Keratinocyte (primary cell): Measurements from ENCODE around the gene LIMD2. TPM values are rescaled to one million over a fixed set of nuclear protein-coding genes. Genes with fewer than 3 reads are reported as not detected.

ENCODE experiments used
- DNase-seq: peaks from one replicate; pipeline ENCODE4 v3.0.0-alpha.2; 2011; ENCODE audit warnings: low read depth, missing footprints, low spot score
- FAIRE-seq: peaks from 2 replicates; lab custom pipeline; 2011; peaks lifted over from hg19 to GRCh38; lab: Jason Lieb, UNC
- H2AFZ ChIP-seq: 2 replicates; pipeline ENCODE4 v1.6.0; 2012; ENCODE audit warnings: low read length, control low read depth, inconsistent platforms; ENCODE audit not compliant: control insufficient read depth
- H3K27ac ChIP-seq: 2 replicates; pipeline ENCODE4 v1.5.1; 2011; ENCODE audit warnings: low read length; ENCODE audit not compliant: control insufficient read depth, insufficient read depth
- H3K27me3 ChIP-seq: 3 replicates; pipeline ENCODE4 v1.6.0; 2011; ENCODE audit warnings: low read length; ENCODE audit not compliant: control insufficient read depth, insufficient read depth; ENCODE audit errors: extremely low read depth
- H3K36me3 ChIP-seq, 2 experiments: 2 replicates in 1 of 2; 3 replicates in 1 of 2; pipeline ENCODE4 v1.5.1; 2011; ENCODE audit warnings: low read length in 2 of 2, mild to moderate bottlenecking in 1 of 2; ENCODE audit not compliant: control insufficient read depth in 2 of 2, insufficient read depth in 2 of 2; ENCODE audit errors: extremely low read depth in 1 of 2
- H3K4me1 ChIP-seq: 3 replicates; pipeline ENCODE4 v1.5.1; 2011; ENCODE audit warnings: low read length; ENCODE audit not compliant: control insufficient read depth, insufficient read depth; ENCODE audit errors: extremely low read depth
- H3K4me2 ChIP-seq: 3 replicates; pipeline ENCODE4 v1.6.0; 2011; ENCODE audit warnings: low read depth, low read length; ENCODE audit not compliant: control insufficient read depth, insufficient read depth; ENCODE audit errors: extremely low read depth
- H3K4me3 ChIP-seq, 3 experiments: fragments of 200-600 bp in 1 of 3; sonication (generic) in 1 of 3; 2 replicates in 2 of 3; 3 replicates in 1 of 3; pipeline ENCODE4 v1.5.1; 2011 to 2016; ENCODE audit warnings: low read length in 3 of 3, mild to moderate bottlenecking in 3 of 3, control low read depth in 2 of 3, inconsistent platforms in 1 of 3, low read depth in 1 of 3, mixed read lengths in 1 of 3, mixed run types in 1 of 3, moderate library complexity in 1 of 3; ENCODE audit not compliant: control insufficient read depth in 2 of 3, insufficient read depth in 2 of 3; ENCODE audit errors: extremely low read depth in 1 of 3
- H3K79me2 ChIP-seq: 2 replicates; pipeline ENCODE4 v1.6.0; 2012; ENCODE audit warnings: low read length; ENCODE audit not compliant: control insufficient read depth, insufficient read depth
- H3K9ac ChIP-seq: 3 replicates; pipeline ENCODE4 v1.6.0; 2011; ENCODE audit warnings: low read length; ENCODE audit not compliant: control insufficient read depth, insufficient read depth; ENCODE audit errors: extremely low read depth
- H3K9me1 ChIP-seq: 3 replicates; pipeline ENCODE4 v1.6.0; 2011; ENCODE audit warnings: low read length; ENCODE audit not compliant: control insufficient read depth, insufficient read depth; ENCODE audit errors: extremely low read depth
- H3K9me3 ChIP-seq: 2 replicates; pipeline ENCODE4 v1.5.1; 2012; ENCODE audit warnings: low read depth, low read length; ENCODE audit not compliant: control insufficient read depth
- H4K20me1 ChIP-seq: 3 replicates; pipeline ENCODE4 v1.6.0; 2011; ENCODE audit warnings: low read length; ENCODE audit not compliant: control insufficient read depth, insufficient read depth; ENCODE audit errors: extremely low read depth
- EZH2 ChIP-seq: IDR thresholded peaks from one replicate; pipeline ENCODE4 v1.6.1; 2012; ENCODE audit warnings: inconsistent platforms, mild to moderate bottlenecking, low read length, moderate library complexity
- dilution Hi-C: fragments of 300-500 bp; cut with MboI; formaldehyde crosslinking; loops from one replicate; pipeline ENCODE4 v1.7.0; 2020; ENCODE audit warnings: low sequenced_read_pairs; ENCODE audit not compliant: extremely low pct_ligation_motif_present
- polyA plus RNA-seq, 5 experiments: library from polyadenylated mRNA; depleted of rRNA in 3 of 5; stranded (reverse) in 3 of 5; stranded (forward) in 1 of 5; unstranded in 1 of 5; fragments of >200 nt; gene quantifications; 1 replicate in 1 of 5; 2 replicates in 3 of 5; 3 replicates in 1 of 5; pipeline versions ENCODE4 v1.2.1 to v1.2.3, GENCODE V29; 2011 to 2012; ENCODE audit warnings: missing spikeins in 2 of 5, low read depth in 1 of 5, low replicate concordance in 1 of 5
- TF ChIP-seq, protein P1 (sequence below), 3 experiments: IDR thresholded peaks in 1 of 3; conservative IDR thresholded peaks in 1 of 3; optimal IDR thresholded peaks in 1 of 3; 2 replicates in 2 of 3; 3 replicates in 1 of 3; pipeline versions ENCODE3 to v1.5.1; 2011; ENCODE audit warnings: low read length in 3 of 3, mild to moderate bottlenecking in 3 of 3, moderate library complexity in 2 of 3, control low read depth in 1 of 3, inconsistent platforms in 1 of 3; ENCODE audit not compliant: insufficient read depth in 2 of 3; ENCODE audit errors: extremely low read depth in 1 of 3

Gene LIMD2
- polyA plus RNA-seq, 1 donor (not counting 4 experiments of a cell fraction or from before 2014, with no cell fraction given), result 1.6 TPM

- Histone ChIP-seq H2AFZ (no peak overlapping the region), H4K20me1 (no peaks in the 10 kb centered on the region), H3K27ac (no peak overlapping the region), H3K4me1 (no peaks in the 10 kb centered on the region), H3K9me1 (no peaks in the 10 kb centered on the region), H3K9ac (no peak overlapping the region), H3K9me3 (no peaks in the 10 kb centered on the region), H3K4me3 (no peak overlapping the region), H3K79me2 (no peaks in the 10 kb centered on the region), H3K27me3 (no peaks in the 10 kb centered on the region), H3K36me3 (peaks cover 10 to 29% of the 10 kb centered on the region in 2 experiments), H3K4me2 (no peak overlapping the region)
- DNase-seq (no peak), FAIRE-seq (no peak)
- no peak for TF ChIP-seq EZH2
- TF ChIP-seq, protein P1, sequence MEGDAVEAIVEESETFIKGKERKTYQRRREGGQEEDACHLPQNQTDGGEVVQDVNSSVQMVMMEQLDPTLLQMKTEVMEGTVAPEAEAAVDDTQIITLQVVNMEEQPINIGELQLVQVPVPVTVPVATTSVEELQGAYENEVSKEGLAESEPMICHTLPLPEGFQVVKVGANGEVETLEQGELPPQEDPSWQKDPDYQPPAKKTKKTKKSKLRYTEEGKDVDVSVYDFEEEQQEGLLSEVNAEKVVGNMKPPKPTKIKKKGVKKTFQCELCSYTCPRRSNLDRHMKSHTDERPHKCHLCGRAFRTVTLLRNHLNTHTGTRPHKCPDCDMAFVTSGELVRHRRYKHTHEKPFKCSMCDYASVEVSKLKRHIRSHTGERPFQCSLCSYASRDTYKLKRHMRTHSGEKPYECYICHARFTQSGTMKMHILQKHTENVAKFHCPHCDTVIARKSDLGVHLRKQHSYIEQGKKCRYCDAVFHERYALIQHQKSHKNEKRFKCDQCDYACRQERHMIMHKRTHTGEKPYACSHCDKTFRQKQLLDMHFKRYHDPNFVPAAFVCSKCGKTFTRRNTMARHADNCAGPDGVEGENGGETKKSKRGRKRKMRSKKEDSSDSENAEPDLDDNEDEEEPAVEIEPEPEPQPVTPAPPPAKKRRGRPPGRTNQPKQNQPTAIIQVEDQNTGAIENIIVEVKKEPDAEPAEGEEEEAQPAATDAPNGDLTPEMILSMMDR (optimal IDR thresholded peaks at IDR 0.05 in 1 of 3, IDR thresholded peaks at IDR 0.05 in 1 of 3, conservative IDR thresholded peaks at IDR 0.05 in 1 of 3; ENCODE audit: extremely low read depth in 1 of 3, insufficient read depth in 2 of 3, low read length in 3 of 3), result no peak
- dilution Hi-C loops, result no loop called here
Observed at GRCh38 chr17:63709110-63709509, 9.2 kb upstream of the LIMD2 start.

DNA sequence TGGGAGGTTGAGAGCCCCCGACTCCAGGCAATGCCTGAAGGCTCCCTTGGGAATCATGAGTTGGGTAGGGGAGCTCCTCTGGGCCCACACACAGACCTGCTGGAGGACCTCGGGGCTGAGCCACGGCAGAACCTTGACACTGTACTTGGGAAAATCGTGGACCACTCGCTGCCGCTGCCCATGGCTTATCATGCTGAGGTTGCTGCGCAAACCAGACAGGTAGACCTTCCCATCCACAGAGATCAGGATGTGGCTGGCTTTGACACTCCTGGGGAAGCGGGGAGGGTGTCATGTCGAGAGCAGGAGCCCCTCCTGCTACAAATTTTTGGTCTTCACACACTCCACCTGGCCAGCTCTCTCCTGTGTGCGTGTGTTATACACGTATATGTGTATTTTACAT is 7.2 kb upstream of the LIMD2 start:
- H3K27me3 ChIP-seq, result no peaks in the 10 kb centered on the region
- H3K4me1 ChIP-seq, result no peaks in the 10 kb centered on the region
- no peaks in the 10 kb centered on the region for H3K9me3 ChIP-seq
- H3K79me2 ChIP-seq, result no peaks in the 10 kb centered on the region
- H2AFZ ChIP-seq, result no peak overlapping the region
- peaks cover 6 to 33% of the 10 kb centered on the region in 2 experiments for H3K36me3 ChIP-seq
- no peak for TF ChIP-seq EZH2
- TF ChIP-seq, protein P1 (optimal IDR thresholded peaks at IDR 0.05 in 1 of 3, IDR thresholded peaks at IDR 0.05 in 1 of 3, conservative IDR thresholded peaks at IDR 0.05 in 1 of 3; ENCODE audit: extremely low read depth in 1 of 3, insufficient read depth in 2 of 3, low read length in 3 of 3), result no peak
- DNase-seq (no peak), FAIRE-seq (no peak)
- no peaks in the 10 kb centered on the region for H4K20me1 ChIP-seq
- dilution Hi-C loops, result no loop called here
- H3K9me1 ChIP-seq, result no peaks in the 10 kb centered on the region
- no peak overlapping the region for H3K9ac ChIP-seq
- no peak overlapping the region for H3K4me3 ChIP-seq
- H3K27ac ChIP-seq, result no peak overlapping the region
- H3K4me2 ChIP-seq, result no peak overlapping the region
